Glomerular visceral epithelial cell (primary cell): Measurements from ENCODE around the gene TDP1.
A peak's percentile ranks its signal among the peaks of the same experiment; 100 is the strongest.
"Not testable (repeated sequence)": the region's sequence is repeated elsewhere in the genome, so short reads cannot be mapped to it uniquely, and the experiment has no call there.

Experiments used
- DNase-seq: peaks from one replicate; pipeline ENCODE4 v3.0.0-alpha.2; 2016; ENCODE audit errors: extremely low spot score

Gene TDP1

DNA sequence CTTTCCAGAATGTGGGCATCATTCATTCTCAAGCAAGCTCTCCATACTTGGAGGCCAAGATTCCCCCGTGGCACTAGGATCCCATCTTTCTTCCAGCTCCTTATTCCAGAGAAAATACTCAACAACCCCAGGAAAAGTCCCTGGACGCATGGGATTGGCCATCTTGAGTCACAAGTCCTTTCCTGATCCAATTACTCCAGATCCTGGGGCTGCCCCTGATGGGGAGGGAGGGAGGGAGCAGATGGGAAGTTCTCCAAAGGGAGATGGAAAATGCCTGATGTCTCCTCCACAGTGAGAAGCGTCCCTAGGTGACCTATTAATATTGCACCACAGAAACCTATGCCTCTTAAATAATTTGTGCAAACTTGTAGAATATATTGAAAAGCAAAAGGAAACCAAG lies 93.7 kb downstream of the TDP1 start:
- no peak for DNase-seq

DNA sequence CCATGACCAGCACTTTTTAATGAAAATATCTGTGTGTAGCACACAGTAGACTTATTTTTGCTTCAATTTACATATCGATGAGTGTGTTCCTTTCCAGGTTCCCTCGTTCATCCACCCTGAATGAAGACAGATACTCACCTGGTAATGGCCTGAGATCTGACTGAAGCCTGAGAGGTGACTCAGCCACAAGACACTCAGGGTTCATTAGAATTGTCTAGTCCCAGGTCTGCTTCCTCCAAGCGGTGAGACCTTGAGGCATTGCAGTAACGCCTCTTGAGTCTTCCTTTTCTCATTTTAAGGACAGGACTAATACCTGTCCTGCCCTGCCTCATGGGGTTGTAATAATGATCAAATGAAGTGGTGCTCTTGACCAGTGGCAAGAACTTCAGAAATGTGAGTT lies 94.5 kb downstream of the TDP1 start:
- no peak for DNase-seq

DNA sequence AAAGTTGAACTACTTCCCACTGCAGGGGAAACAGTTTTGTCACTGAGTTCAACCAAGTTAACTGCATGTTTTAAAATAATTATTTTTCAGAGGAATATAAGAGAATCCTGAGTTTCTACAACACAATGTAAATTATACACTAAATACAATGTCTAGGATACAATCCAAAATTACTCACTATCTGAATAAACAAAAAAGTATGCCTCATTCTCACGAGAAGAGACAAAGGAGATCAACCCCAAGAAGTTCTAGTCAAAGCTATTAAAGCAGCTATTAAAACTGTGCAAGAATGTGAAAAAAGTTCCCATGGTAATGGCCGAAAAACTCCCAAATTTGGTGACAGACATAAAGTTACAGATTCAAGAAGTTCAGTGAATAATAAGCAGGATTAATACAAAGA lies 97.3 kb downstream of the TDP1 start:
- DNase-seq = no peak

DNA sequence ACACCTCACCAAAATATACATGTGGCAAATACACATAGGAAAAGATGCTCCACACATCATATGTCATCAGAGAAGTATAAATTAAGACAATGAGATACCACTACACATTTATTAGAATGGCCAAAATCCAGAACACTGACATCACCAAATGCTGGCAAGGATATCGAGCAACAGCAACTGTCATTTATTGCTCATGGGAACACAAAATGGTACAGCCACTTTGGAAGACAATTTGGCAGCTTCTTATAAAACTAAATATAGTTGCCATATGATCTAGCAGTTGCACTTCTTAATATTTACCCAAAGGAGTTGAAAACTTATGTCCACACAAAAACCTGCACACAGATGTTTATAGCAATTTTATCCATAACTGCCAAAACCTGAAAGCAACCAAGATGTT lies 99.1 kb downstream of the TDP1 start:
- no peak for DNase-seq

DNA sequence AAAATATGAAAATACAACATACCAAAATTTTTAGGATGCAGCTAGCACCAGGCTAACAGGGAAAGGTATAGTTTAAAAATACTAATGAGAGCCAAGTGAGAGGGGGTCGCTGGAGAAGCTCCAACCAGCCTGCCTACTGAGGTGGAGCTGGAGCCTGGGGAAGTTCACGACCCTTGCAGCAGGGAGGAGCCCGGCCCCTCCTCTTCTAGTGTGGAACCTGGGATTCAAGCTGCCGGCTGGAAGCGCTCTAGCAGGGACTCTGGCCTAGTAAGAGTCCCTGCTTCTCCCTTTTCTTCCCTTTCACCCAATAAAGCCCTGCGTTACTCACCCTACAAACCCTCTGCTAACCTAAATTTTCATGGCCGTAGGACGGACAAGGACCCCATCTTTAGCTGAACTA lies 101.1 kb downstream of the TDP1 start:
- DNase-seq = no peak

DNA sequence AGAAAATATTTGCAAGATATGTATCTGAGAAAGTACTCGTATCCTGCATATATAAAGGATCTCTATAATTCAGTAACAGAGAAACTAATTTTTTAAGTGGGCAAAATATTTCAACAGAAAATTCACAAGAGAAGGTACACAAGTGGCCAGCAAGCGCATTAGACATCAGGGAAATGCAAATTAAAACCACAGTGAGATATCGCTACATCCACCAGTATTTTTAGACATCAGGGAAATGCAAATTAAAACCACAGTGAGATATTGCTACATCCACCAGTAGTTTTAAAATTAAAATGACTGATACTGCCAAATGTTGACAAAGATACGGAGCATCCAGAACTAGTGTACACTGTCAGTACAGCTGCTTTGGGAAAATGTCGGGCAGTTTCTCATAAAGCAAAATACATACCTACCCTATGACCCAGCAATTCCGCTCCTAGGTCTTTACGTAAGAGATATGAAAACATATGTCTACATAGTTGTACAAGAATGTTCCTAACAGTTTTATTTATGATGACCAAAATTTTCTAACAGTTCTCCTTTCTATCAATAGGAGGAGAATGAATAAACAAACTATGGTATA lies 103.2 kb downstream of the TDP1 start:
- DNase-seq = no peak

DNA sequence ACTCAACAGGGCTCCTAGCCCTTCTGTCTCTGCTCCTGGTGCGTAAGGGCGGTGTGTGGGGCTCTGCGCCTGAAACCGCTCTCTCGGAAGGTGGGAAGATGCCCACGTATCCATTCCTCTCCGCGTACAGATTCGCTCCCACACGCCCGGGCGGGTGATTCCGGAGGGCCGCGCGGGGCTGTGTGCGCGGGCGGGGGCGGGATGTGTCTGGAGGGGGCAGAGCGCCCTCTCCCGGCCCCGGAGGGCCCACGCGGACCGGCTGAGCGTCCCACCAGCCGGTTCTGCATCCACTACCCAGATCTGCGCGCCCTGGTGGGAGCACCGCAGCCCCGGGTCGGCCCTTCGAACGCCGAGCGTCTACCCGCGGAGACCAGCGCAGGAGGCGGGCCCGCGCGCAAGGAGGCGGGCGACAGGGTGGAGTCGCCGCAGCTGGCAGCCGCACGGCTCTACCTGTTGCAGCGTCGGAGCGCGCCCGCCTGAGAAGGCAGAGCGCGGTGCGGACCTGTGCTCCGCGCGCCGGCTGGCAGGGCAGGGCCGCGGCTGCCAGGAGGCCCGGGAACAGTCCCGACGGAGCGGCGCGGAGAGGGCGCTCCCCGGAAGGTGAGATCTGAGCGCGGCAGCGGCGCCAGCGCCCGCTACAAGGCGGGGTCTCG lies 104.7 kb downstream of the TDP1 start:
- peak; percentile 55 for DNase-seq

DNA sequence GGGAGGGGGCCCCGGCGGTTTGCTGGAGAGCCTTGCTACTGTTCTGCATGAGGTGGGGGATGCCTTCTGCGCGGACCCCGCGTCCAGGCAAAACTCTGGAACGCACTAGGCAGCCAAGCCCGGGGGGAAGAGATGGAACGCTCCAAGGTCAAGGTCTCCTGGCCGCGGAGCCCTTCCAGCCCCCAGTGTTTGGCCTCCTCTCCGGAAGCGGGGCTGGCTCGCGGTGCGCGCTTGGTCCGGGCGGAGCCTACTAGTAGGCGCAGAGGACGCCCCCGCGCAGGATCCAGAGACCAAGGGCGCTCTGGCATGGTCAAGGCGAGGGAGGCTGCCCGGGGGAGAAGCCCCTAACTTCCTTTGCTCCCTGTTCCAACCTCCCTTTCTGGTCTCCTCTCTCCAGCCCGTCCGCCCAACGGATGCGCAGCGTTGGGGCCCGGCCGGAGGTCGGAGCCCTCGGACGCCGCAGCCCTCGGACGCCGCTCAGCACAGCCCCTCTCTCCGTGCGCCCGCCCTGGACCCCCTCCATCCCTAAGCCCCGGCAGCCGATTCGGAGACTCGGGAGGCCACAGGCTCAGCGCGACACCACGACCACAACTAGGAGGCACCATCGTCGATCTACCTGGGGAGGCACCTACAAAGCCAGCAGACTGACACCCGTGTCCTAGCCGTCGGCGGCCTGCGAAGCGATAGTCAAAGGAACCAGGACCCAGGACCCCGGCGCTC lies 105.4 kb downstream of the TDP1 start:
- DNase-seq = no peak

DNA sequence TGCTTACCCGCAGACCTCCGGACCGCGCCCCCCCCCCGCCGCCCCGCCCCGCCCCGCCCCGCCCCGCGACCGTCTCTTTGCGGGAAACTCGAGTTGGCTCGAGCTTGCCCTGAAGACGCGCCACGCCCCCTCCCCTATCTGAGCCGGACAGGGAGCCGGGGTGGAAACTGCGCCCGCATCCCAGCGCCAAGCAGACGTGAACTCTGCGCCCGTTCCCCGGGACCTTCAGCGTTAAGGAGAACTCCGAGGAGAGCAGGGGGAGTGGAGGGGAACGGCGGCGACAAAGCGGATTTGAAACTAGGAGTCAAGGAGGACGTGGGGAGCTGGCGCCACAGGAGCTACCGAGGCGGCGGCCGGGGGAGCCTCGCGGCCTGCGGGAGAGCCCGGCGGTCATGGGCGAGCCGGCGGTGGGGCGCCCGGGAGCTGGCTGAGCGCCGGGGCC lies 106.0 kb downstream of the TDP1 start, which contains the start of gene KCNK13:
Gene KCNK13 (plus strand): TSS at position 310 of the 442 bp plus-strand sequence. CDS start 212 bp downstream, outside the sequence.
- no peak for DNase-seq

DNA sequence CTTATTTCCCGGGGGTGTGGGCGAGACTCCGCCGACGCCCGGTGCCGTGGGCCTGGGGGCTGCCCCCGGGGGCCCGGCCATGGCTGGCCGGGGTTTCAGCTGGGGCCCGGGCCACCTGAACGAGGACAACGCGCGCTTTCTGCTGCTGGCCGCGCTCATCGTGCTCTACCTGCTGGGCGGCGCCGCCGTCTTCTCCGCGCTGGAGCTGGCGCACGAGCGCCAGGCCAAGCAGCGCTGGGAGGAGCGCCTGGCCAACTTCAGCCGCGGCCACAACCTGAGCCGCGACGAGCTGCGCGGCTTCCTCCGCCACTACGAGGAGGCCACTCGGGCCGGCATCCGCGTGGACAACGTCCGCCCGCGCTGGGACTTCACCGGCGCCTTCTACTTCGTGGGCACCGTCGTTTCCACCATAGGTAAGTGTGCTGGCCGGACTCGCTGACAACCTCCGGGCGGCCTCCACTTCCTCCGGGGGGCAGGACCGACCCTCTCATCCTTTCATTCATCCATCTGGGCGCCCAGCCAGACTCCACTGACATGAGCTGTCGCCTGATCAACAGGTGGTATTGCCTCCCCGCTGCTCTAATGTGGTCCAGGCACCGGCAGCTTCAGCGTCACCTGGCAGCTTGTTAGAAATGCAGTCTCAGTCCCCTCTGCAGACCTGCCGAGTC lies 106.5 kb downstream of the TDP1 start:
- DNase-seq = no peak

DNA sequence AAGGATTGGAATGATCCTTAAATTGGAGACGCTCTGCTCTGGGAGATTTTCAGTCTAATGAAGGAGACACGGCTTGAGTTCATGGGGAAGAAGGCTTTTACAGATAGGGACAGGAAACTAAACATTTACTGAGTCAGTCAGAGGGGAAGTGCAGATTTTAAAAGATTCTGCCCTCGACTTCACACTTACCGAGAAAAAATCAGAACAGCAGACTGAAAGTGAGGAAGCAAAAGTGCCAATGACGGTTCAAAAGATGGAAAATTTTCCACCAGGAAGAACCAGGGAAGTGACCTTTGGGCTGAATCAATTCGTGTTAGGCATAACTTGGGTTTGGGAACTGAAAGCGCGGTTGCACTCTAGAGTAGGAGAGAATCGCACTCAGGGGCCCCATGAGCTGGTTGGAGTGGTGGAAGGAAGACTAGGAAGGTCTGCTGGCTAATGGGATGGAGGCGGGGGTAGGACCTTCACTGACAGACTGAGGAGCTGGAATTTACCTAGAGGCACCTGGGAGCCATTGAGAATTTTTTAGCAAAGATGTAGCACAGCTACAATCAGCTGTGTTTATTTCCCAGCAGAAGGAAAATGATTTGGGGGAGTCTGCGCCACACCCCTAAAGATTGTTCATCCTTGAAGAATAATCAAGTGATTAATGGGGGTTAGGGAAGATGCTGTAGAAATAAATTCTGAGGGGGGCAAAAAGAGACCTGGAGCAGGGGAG lies 107.3 kb downstream of the TDP1 start:
- no peak for DNase-seq

DNA sequence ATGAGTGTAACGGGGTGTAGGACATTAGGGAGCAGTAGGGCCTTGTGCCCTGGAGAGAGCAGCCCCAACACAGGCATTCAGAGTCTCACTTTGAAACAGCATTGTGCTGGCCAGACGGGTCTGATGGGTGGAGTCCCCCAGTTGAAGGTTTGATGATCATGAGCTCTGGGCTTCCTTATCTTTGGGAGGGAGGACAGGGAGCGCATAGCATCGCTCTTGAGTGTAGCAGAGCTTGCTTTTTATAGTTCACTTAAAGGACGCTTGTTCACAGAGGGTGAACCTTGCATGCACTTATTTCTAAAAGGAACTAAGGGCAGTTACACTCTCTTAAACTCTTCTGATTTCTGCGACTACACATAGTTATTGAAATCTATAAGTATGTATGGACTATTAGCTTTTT lies 116.6 kb downstream of the TDP1 start:
- DNase-seq = no peak

DNA sequence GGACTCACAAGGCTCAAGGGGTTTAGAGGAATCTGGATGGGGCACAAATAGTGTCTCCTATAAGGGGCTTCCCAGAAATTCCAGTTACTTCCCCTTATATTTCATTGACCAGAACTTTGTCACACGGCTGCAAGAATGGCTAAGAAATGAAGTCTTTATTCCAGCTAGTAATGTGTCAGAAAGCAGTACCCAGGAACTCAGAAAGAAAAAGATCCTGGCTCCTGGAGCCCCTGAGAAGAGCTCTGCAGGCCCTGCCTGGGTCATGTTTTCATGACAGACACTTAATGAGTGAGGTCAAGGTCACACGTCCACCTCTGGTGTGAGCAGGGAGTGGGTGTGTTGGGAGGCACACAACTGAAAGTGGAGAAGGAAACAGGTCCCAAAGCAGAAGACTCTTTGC lies 123.8 kb downstream of the TDP1 start:
- no peak for DNase-seq

DNA sequence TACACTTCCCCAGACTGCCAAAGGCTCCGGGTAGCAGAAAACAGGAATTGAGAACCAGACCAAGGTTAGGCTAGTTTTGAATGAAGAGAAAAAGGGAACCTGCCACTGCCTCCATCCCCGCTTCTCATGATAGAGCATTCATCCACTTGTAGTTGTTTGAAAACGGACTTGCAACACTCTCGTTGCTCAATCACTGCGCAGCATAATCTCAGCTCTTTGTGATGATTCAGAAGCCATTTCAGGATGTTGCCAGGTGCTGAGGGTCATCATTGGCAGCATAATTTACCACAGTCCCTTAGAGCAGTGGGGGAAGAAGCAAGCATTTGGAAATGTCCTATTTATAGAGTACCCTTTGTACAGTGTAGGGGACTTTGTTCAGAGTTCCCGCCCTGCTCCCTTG lies 131.7 kb downstream of the TDP1 start:
- DNase-seq = no peak

DNA sequence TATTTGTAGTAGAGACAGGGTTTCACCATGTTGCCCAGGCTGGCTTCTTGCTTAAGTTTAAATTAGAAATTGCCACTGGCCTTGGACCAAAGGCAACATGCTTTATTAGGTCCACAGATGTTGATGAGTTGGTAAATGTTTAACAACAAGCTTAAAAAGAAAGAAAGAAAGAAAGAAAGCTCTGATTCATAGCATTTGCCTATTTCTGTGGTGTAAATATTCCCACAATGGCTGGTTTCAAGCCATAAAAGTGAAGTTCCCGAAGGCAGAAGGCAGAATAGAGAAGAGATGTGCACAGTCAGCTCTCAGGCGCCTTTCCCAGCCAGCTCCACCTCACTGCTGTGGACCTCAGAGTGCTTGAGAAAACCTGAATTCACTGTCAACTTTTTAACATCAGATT lies 132.4 kb downstream of the TDP1 start:
- no peak for DNase-seq

DNA sequence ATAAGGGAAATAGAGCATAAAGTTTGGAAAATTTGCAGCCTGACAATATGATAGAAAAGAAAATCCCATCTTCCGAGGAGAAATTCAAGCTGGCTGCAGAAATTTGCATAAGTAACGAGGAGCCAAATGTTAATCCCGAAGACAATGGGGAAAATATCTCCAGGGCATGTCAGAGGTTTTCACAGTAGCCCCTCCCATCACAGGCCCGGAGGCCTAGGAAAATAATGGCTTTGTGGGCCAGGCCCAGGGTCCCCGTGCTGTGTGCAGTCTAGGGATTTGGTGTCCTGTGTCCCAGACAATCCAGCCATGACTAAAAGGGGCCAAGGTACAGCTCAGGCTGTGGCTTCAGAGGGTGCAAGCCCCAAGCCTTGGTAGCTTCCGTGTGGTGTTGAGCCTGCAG lies 133.8 kb downstream of the TDP1 start:
- not testable (repeated sequence) for DNase-seq

DNA sequence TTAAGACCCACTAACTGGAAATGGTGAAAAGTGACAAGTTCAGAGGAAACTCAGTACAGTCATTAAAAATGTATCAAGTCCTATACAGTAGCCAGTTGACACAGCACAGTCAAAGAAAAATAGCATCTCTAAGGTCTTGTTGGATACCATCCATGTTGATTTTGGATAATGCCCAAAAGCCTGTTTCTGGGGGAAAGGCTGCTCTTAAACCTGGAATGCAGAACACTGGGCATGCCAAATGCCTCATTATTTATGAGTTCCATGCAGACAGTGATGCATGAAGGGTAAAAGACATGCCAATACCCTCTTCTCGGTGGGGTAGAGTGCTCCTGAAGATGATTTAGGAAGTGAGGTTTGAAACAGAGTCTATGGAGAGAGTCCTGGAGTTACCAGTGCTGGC lies 135.7 kb downstream of the TDP1 start:
- peak; percentile 58 for DNase-seq

DNA sequence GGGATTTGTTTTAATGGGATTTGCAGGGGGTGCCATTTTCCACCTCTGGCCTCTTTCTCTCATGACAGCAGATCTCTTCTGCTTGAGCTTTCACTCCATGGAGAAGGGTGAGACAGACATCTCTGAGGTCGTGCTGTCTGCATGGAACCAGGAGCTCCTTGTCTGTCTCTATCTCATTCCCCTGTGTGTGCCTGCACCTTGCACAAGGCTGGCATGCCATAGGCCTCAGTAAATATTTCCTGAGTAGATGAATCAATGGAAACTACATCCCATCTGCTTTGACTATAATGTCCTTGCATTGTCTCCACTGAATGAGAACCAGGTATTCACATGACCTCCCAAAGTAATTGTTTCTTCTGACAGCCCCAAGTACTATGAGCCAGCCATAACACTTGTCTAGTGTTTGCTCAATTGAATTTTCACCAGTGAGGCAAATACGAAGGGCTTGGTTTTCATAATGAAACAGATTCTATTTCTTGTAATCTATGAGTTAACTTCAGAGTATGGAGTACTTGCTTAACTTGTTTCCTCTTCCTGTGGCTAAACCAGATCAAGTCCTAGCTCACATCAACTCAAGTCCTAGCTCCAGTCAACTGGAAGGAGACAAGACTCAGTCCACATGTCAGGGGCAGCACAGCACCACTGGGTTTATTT lies 138.3 kb downstream of the TDP1 start:
- peak; percentile 17 for DNase-seq
